ENCODE results near the gene NR0B1. TPM values are rescaled to one million over a fixed set of nuclear protein-coding genes. Genes with fewer than 3 reads are reported as not detected.

The NR0B1 gene
- total RNA-seq, 1 donor from 2014 or later: not detected

GRCh38 chrX:30317308-30317707, 8.1 kb upstream of the NR0B1 start:
- Mint-ChIP-seq H3K4me1 (no peaks in the 10 kb centered on the region), H3K27ac (no peak overlapping the region), H3K4me3 (no peak overlapping the region), H3K36me3 (ENCODE audit: low read depth) (no peaks in the 10 kb centered on the region), H3K27me3 (no peaks in the 10 kb centered on the region), H3K9me3 (no peaks in the 10 kb centered on the region)
- CTCF ChIA-PET: no interaction called here
- DNase-seq: no peak
- ATAC-seq (ENCODE audit: low read depth): no peak
- POLR2A ChIA-PET: interaction anchor here (0.6 kb wide), 2 partner anchors 20 to 104 kb away, joined by 3 to 5 read pairs; no protein-coding TSS in a partner anchor
- intact Hi-C loops (cut with micrococcal nuclease): no loop called here
- TF ChIP-seq CTCF (IDR thresholded peaks at IDR 0.05): no peak

GRCh38 chrX:30313322-30313721, 4.1 kb upstream of the NR0B1 start:
- TF ChIP-seq CTCF (IDR thresholded peaks at IDR 0.05): no peak
- no peak overlapping the region for H3K4me3 Mint-ChIP-seq
- ChIA-PET POLR2A (no interaction called here), CTCF (no interaction called here)
- ATAC-seq (ENCODE audit: low read depth) (no peak), DNase-seq (no peak)
- intact Hi-C loops (cut with micrococcal nuclease): no loop called here
- H3K9me3 Mint-ChIP-seq: no peaks in the 10 kb centered on the region
- peaks cover 2% of the 10 kb centered on the region for H3K4me1 Mint-ChIP-seq
- peaks cover 3% of the 10 kb centered on the region for H3K27me3 Mint-ChIP-seq
- H3K27ac Mint-ChIP-seq: no peak overlapping the region
- H3K36me3 Mint-ChIP-seq (ENCODE audit: low read depth): no peaks in the 10 kb centered on the region

- ATAC-seq (ENCODE audit: low read depth) (no peak), DNase-seq (no peak)
- H3K36me3 Mint-ChIP-seq (ENCODE audit: low read depth): no peaks in the 10 kb centered on the region
- H3K27me3 Mint-ChIP-seq: peaks cover 5% of the 10 kb centered on the region
- intact Hi-C loops (cut with micrococcal nuclease): no loop called here
- no peaks in the 10 kb centered on the region for H3K9me3 Mint-ChIP-seq
- ChIA-PET CTCF (no interaction called here), POLR2A (no interaction called here)
- no peak overlapping the region for H3K27ac Mint-ChIP-seq
- no peak overlapping the region for H3K4me3 Mint-ChIP-seq
- TF ChIP-seq CTCF (IDR thresholded peaks at IDR 0.05): no peak
- peaks cover 2% of the 10 kb centered on the region for H3K4me1 Mint-ChIP-seq
Observed at GRCh38 chrX:30312858-30313257, 3.7 kb upstream of the NR0B1 start.

GRCh38 chrX:30310429-30311206, 1.4 kb upstream of the NR0B1 start:
- no peak overlapping the region for H3K27ac Mint-ChIP-seq
- DNase-seq: no peak
- no peaks in the 10 kb centered on the region for H3K9me3 Mint-ChIP-seq
- no peaks in the 10 kb centered on the region for H3K36me3 Mint-ChIP-seq (ENCODE audit: low read depth)
- intact Hi-C loops (cut with micrococcal nuclease): no loop called here
- TF ChIP-seq CTCF (IDR thresholded peaks at IDR 0.05): no peak
- ATAC-seq (ENCODE audit: low read depth): no peak
- ChIA-PET CTCF (no interaction called here), POLR2A (no interaction called here)
- peaks cover 2% of the 10 kb centered on the region for H3K4me1 Mint-ChIP-seq
- H3K4me3 Mint-ChIP-seq: no peak overlapping the region
- peaks cover 10% of the 10 kb centered on the region for H3K27me3 Mint-ChIP-seq

GRCh38 chrX:30308263-30309138, 689 bp downstream of the NR0B1 start:
- no peak overlapping the region for H3K27ac Mint-ChIP-seq
- no peak for TF ChIP-seq CTCF (IDR thresholded peaks at IDR 0.05)
- intact Hi-C loops (cut with micrococcal nuclease): no loop called here
- H3K4me3 Mint-ChIP-seq: no peak overlapping the region
- H3K9me3 Mint-ChIP-seq: no peaks in the 10 kb centered on the region
- H3K4me1 Mint-ChIP-seq: peaks cover 2% of the 10 kb centered on the region
- CTCF ChIA-PET: no interaction called here
- H3K27me3 Mint-ChIP-seq: peaks cover 10% of the 10 kb centered on the region
- POLR2A ChIA-PET: no interaction called here
- ATAC-seq (ENCODE audit: low read depth) (no peak), DNase-seq (no peak)
- H3K36me3 Mint-ChIP-seq (ENCODE audit: low read depth): no peaks in the 10 kb centered on the region
